Vagina (tissue), 2 donors: ENCODE measurements around the gene RFX8. TPM values are rescaled to one million over a fixed set of nuclear protein-coding genes. Genes with fewer than 3 reads are reported as not detected.

Source experiments
- DNase-seq, 2 donors: peaks; one replicate each; pipeline ENCODE4 v3.0.0-alpha.2; 2017; ENCODE audit errors: extremely low spot score in 2 of 2
- H3K27ac ChIP-seq: fragments of 200-600 bp; sonication (generic); one replicate; pipeline ENCODE4 v1.5.1; 2019
- H3K27me3 ChIP-seq: fragments of 200-600 bp; sonication (generic); one replicate; pipeline ENCODE4 v1.5.1; 2019
- H3K36me3 ChIP-seq, 2 donors: fragments of 200-600 bp; sonication (generic); one replicate each; pipeline ENCODE4 v1.5.1; 2017 to 2019
- H3K4me1 ChIP-seq: fragments of 200-600 bp; sonication (generic); one replicate; pipeline ENCODE4 v1.5.1; 2019
- H3K4me3 ChIP-seq, 2 donors: fragments of 200-600 bp; sonication (generic); 1 replicate in 1 of 2; 2 replicates in 1 of 2; pipeline ENCODE4 v1.5.1; 2016 to 2019
- H3K9me3 ChIP-seq: fragments of 200-600 bp; sonication (generic); one replicate; pipeline ENCODE4 v1.5.1; 2019
- POLR2A ChIP-seq, 2 donors: fragments of 450-650 bp; IDR thresholded peaks; one replicate each; pipeline ENCODE4 v1.6.1; 2017; ENCODE audit warnings: antibody characterized with exemption in 2 of 2, mild to moderate bottlenecking in 2 of 2, moderate library complexity in 2 of 2
- POLR2AphosphoS5 ChIP-seq, 2 donors: sonication (generic); formaldehyde crosslinking; IDR thresholded peaks; one replicate each; pipeline ENCODE4 v1.9.0; 2017; ENCODE audit warnings: antibody characterized with exemption in 2 of 2, mild to moderate bottlenecking in 2 of 2, low read depth in 1 of 2; ENCODE audit not compliant: insufficient read depth in 1 of 2
- intact Hi-C: fragments of 100-400 bp; cut with DNase I; formaldehyde crosslinking; loops from one replicate; pipeline ENCODE4 v1.15.1; 2023
- total RNA-seq: library from RNA; depleted of rRNA; stranded (reverse); fragments of >200 nt; gene quantifications from one replicate; pipeline ENCODE4 v1.2.3, GENCODE V29; 2016
- TF ChIP-seq, protein P1 (sequence below), 3 experiments: fragments of 450-650 bp in 2 of 3; fragments of 200-600 bp in 1 of 3; sonication (generic) in 1 of 3; IDR thresholded peaks; one replicate each; pipeline ENCODE4 v1.5.1; 2017 to 2019; ENCODE audit warnings: antibody characterized with exemption in 3 of 3, mild to moderate bottlenecking in 2 of 3, moderate library complexity in 2 of 3

The RFX8 gene
- total RNA-seq, 1 donor from 2014 or later: 1.2 TPM

DNA sequence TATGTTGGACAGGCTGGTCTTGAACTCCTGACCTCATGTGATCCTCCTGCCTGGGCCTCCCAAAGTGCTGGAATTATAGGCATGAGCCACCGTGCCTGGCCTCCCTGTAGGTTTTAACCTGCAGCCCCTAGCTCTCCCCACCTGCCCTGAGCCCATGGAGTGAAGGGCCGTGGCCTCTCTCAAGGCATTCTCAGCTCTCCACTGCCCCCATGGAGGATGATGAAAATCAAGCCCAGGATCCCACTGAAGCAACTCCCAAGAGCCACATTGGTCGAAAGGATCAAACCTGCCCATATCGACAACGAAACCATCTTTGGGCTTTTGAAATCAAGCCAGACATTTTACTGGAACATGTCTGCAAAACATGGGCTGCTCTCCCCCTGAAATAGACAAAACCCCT lies 65.2 kb downstream of the RFX8 start:
- Histone ChIP-seq H3K27ac (no peak overlapping the region), H3K36me3 (no peaks in the 10 kb centered on the region), H3K4me3 (no peak overlapping the region), H3K4me1 (no peaks in the 10 kb centered on the region), H3K27me3 (no peaks in the 10 kb centered on the region), H3K9me3 (no peaks in the 10 kb centered on the region)
- intact Hi-C loops: no loop called here
- DNase-seq: no peak
- TF ChIP-seq, protein P1, sequence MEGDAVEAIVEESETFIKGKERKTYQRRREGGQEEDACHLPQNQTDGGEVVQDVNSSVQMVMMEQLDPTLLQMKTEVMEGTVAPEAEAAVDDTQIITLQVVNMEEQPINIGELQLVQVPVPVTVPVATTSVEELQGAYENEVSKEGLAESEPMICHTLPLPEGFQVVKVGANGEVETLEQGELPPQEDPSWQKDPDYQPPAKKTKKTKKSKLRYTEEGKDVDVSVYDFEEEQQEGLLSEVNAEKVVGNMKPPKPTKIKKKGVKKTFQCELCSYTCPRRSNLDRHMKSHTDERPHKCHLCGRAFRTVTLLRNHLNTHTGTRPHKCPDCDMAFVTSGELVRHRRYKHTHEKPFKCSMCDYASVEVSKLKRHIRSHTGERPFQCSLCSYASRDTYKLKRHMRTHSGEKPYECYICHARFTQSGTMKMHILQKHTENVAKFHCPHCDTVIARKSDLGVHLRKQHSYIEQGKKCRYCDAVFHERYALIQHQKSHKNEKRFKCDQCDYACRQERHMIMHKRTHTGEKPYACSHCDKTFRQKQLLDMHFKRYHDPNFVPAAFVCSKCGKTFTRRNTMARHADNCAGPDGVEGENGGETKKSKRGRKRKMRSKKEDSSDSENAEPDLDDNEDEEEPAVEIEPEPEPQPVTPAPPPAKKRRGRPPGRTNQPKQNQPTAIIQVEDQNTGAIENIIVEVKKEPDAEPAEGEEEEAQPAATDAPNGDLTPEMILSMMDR (IDR thresholded peaks at IDR 0.05): no peak
- no peak for TF ChIP-seq POLR2A (IDR thresholded peaks at IDR 0.05)
- no peak for TF ChIP-seq POLR2AphosphoS5 (IDR thresholded peaks at IDR 0.05; ENCODE audit: insufficient read depth in 1 of 2, low read depth in 1 of 2)

- intact Hi-C loops: no loop called here
- Histone ChIP-seq H3K4me1 (no peaks in the 10 kb centered on the region), H3K27ac (no peak overlapping the region), H3K9me3 (no peaks in the 10 kb centered on the region), H3K36me3 (no peaks in the 10 kb centered on the region), H3K27me3 (no peaks in the 10 kb centered on the region), H3K4me3 (no peak overlapping the region)
- no peak for TF ChIP-seq POLR2AphosphoS5 (IDR thresholded peaks at IDR 0.05; ENCODE audit: insufficient read depth in 1 of 2, low read depth in 1 of 2)
- no peak for TF ChIP-seq POLR2A (IDR thresholded peaks at IDR 0.05)
- TF ChIP-seq, protein P1 (IDR thresholded peaks at IDR 0.05): no peak
- no peak for DNase-seq
Measured at GRCh38 chr2:101408925-101409324, 66.0 kb downstream of the RFX8 start.

DNA sequence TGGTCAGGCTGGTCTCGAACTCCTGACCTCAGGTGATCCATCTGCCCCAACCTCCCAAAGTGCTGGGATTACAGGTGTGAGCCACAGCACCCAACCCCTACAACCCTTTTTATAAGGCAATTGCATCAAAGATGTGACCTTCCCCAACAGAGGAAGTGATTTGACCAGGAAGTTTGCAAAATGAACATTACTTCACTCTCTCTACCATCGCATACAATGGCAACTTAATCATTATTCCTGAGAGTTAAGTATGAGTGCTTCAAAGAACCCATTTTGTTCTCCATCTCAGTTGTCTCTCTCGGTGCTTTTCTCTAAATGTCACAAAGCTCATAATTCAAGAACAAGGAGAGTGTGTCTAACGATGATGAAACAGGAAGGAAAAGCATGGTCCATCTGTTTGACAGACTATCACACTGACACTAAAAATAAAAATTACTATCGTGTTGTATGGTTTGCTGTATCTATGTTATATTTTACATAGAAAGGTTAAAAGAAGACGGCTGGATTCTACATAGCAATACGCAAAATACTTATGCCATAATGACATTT lies 69.5 kb downstream of the RFX8 start:
- Histone ChIP-seq H3K4me1 (no peaks in the 10 kb centered on the region), H3K27ac (no peak overlapping the region), H3K9me3 (no peaks in the 10 kb centered on the region), H3K4me3 (no peak overlapping the region), H3K36me3 (no peaks in the 10 kb centered on the region), H3K27me3 (no peaks in the 10 kb centered on the region)
- intact Hi-C loops: no loop called here
- DNase-seq: no peak
- no peak for TF ChIP-seq POLR2AphosphoS5 (IDR thresholded peaks at IDR 0.05; ENCODE audit: insufficient read depth in 1 of 2, low read depth in 1 of 2)
- TF ChIP-seq, protein P1 (IDR thresholded peaks at IDR 0.05): no peak
- TF ChIP-seq POLR2A (IDR thresholded peaks at IDR 0.05): no peak

DNA sequence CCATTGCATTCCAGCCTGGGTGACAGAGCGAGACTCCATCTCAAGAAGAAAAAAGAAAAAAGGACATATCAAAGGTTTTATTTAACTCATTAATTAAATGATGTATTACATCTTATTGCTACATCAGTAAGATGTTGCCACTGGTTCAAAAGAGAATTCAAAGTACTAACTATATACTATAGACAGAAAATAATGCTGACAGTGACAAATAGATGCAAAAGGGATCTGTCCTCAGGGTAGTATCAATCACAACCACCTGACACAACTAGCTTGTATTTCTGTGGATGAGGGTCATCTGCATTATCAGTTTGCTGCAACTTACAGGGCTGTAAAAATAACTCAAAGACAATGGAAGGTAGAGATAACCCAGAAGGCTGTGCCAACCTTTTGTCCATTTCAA lies 71.2 kb downstream of the RFX8 start:
- Histone ChIP-seq H3K4me3 (no peak overlapping the region), H3K4me1 (no peaks in the 10 kb centered on the region), H3K27me3 (no peaks in the 10 kb centered on the region), H3K9me3 (no peaks in the 10 kb centered on the region), H3K27ac (no peak overlapping the region), H3K36me3 (no peaks in the 10 kb centered on the region)
- TF ChIP-seq POLR2AphosphoS5 (IDR thresholded peaks at IDR 0.05; ENCODE audit: insufficient read depth in 1 of 2, low read depth in 1 of 2) (no peak), POLR2A (IDR thresholded peaks at IDR 0.05) (no peak)
- TF ChIP-seq, protein P1 (IDR thresholded peaks at IDR 0.05): no peak
- intact Hi-C loops: no loop called here
- no peak for DNase-seq

- DNase-seq: no peak
- no peaks in the 10 kb centered on the region for H3K27me3 ChIP-seq
- H3K4me1 ChIP-seq: no peaks in the 10 kb centered on the region
- no peaks in the 10 kb centered on the region for H3K9me3 ChIP-seq
- H3K27ac ChIP-seq: no peak overlapping the region
- H3K4me3 ChIP-seq: no peak overlapping the region
- H3K36me3 ChIP-seq: no peaks in the 10 kb centered on the region
- TF ChIP-seq, protein P1 (IDR thresholded peaks at IDR 0.05): no peak
- TF ChIP-seq POLR2AphosphoS5 (IDR thresholded peaks at IDR 0.05; ENCODE audit: insufficient read depth in 1 of 2, low read depth in 1 of 2) (no peak), POLR2A (IDR thresholded peaks at IDR 0.05) (no peak)
- intact Hi-C loops: no loop called here
Measured at GRCh38 chr2:101402630-101403029, 72.3 kb downstream of the RFX8 start.
